NT2/D1 (cell line): Measurements from ENCODE around the gene CNOT10.

ENCODE experiments used
- SUZ12 ChIP-seq: IDR thresholded peaks from 2 replicates; pipeline ENCODE4 v1.6.1; 2011; ENCODE audit not compliant: insufficient read length, insufficient read depth; ENCODE audit errors: extremely low read depth
- YY1 ChIP-seq: IDR thresholded peaks from 2 replicates; pipeline ENCODE4 v1.6.1; 2011; ENCODE audit not compliant: insufficient read length, insufficient read depth
- ZNF274 ChIP-seq: IDR thresholded peaks from 2 replicates; pipeline ENCODE4 v1.6.1; 2011; ENCODE audit warnings: mild to moderate bottlenecking, low read depth, low read length

- no peak for TF ChIP-seq YY1
- no peak for TF ChIP-seq SUZ12
- no peak for TF ChIP-seq ZNF274
Measured at GRCh38 chr3:32734756-32735155, 49.8 kb downstream of the CNOT10 start.
